ENCODE results near the gene DHX15.

DHX15 gene

GRCh38 chr4:24495388-24495787, 89.0 kb downstream of the DHX15 start:
- Histone ChIP-seq H3K27me3 (peaks cover 6% of the 10 kb centered on the region), H3K36me3 (no peaks in the 10 kb centered on the region), H3K4me3 (ENCODE audit: low read depth in 1 of 2, low read length in 1 of 2) (no peak overlapping the region), H3K27ac (no peak overlapping the region), H3K9me3 (no peaks in the 10 kb centered on the region), H3K4me1 (ENCODE audit: control insufficient read depth in 1 of 2, insufficient read depth in 1 of 2, low read depth in 1 of 2, low read length in 1 of 2) (no peaks in the 10 kb centered on the region)
- TF ChIP-seq CTCF (IDR thresholded peaks at IDR 0.05) = no peak

- no peak for TF ChIP-seq CTCF (IDR thresholded peaks at IDR 0.05)
- no peak overlapping the region for H3K27ac ChIP-seq
- peaks cover 14% of the 10 kb centered on the region for H3K27me3 ChIP-seq
- no peaks in the 10 kb centered on the region for H3K9me3 ChIP-seq
- H3K4me1 ChIP-seq (ENCODE audit: control insufficient read depth in 1 of 2, insufficient read depth in 1 of 2, low read depth in 1 of 2, low read length in 1 of 2) = no peaks in the 10 kb centered on the region
- no peaks in the 10 kb centered on the region for H3K36me3 ChIP-seq
- no peak overlapping the region for H3K4me3 ChIP-seq (ENCODE audit: low read depth in 1 of 2, low read length in 1 of 2)
Measured at GRCh38 chr4:24489870-24490269, 94.5 kb downstream of the DHX15 start.

GRCh38 chr4:24488399-24489164, 95.8 kb downstream of the DHX15 start:
- no peak overlapping the region for H3K27ac ChIP-seq
- no peaks in the 10 kb centered on the region for H3K9me3 ChIP-seq
- no peaks in the 10 kb centered on the region for H3K4me1 ChIP-seq (ENCODE audit: control insufficient read depth in 1 of 2, insufficient read depth in 1 of 2, low read depth in 1 of 2, low read length in 1 of 2)
- no peak overlapping the region for H3K4me3 ChIP-seq (ENCODE audit: low read depth in 1 of 2, low read length in 1 of 2)
- peaks cover 14% of the 10 kb centered on the region for H3K27me3 ChIP-seq
- H3K36me3 ChIP-seq = no peaks in the 10 kb centered on the region
- TF ChIP-seq CTCF (IDR thresholded peaks at IDR 0.05) = peak; percentile 51

- Histone ChIP-seq H3K4me3 (ENCODE audit: low read depth in 1 of 2, low read length in 1 of 2) (no peak overlapping the region), H3K36me3 (no peaks in the 10 kb centered on the region), H3K9me3 (no peaks in the 10 kb centered on the region), H3K27ac (no peak overlapping the region), H3K27me3 (peaks cover 29% of the 10 kb centered on the region), H3K4me1 (ENCODE audit: control insufficient read depth in 1 of 2, insufficient read depth in 1 of 2, low read depth in 1 of 2, low read length in 1 of 2) (no peaks in the 10 kb centered on the region)
- TF ChIP-seq CTCF (IDR thresholded peaks at IDR 0.05) = no peak
Measured at GRCh38 chr4:24482871-24483270, 101.5 kb downstream of the DHX15 start.

- TF ChIP-seq CTCF (IDR thresholded peaks at IDR 0.05) = no peak
- peaks cover 0 to 6% of the 10 kb centered on the region in 2 experiments for H3K4me1 ChIP-seq (ENCODE audit: control insufficient read depth in 1 of 2, insufficient read depth in 1 of 2, low read depth in 1 of 2, low read length in 1 of 2)
- H3K36me3 ChIP-seq = no peaks in the 10 kb centered on the region
- no peak overlapping the region for H3K27ac ChIP-seq
- peaks cover 76% of the 10 kb centered on the region for H3K27me3 ChIP-seq
- no peaks in the 10 kb centered on the region for H3K9me3 ChIP-seq
- no peak overlapping the region for H3K4me3 ChIP-seq (ENCODE audit: low read depth in 1 of 2, low read length in 1 of 2)
Measured at GRCh38 chr4:24477919-24478318, 106.4 kb downstream of the DHX15 start.

Measured in neutrophil (primary cell).